Stimulated activated CD8-positive, alpha-beta memory T cell treated with anti-CD3 and anti-CD28 coated beads, Interleukin-15, amount 100 ng/mL, for 4 hours (primary cell): ENCODE results near the gene ZNF736.
"Not testable (repeated sequence)": the region's sequence is repeated elsewhere in the genome, so short reads cannot be mapped to it uniquely, and the experiment has no call there.

Source experiments
- DNase-seq, 2 donors: peaks; one replicate each; pipeline ENCODE4 v3.0.0-alpha.2; 2020; ENCODE audit warnings: low read depth in 2 of 2

The ZNF736 gene

DNA sequence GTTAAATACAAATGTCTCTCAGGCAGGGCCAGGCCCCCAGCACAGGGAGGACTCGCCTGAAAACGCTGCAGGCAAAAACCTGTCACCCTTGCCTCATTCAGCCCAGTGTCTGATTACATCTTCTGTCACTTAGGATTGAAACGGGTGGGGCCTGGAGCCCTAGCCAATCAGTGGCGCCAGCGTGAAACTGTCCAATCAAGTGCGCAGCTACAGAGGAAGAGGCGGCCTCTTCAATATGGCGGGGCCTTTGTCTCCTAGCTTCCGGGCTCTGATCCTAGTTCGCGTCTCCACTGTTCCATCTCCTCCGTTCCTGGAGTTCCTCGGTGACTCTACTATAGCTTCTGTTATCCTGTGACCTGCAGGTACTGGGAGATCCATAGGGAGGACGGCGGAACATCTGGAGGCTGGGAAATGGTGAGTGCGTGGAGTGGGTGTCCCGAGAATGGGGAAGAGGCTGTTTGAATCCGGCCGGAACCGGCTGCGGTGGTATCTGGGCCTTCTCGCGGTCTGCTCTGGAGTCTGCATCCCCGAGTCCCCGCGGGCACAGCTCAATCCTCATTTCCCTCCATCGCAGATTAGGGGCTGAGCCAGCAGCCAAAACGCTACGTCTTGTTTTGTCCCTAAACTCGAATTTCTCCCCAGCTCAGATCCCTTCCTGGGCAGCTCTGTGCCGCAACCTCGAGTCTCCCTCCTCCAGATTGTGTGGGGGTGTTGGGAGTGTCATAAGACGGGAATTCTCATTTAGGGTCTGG, at the start of gene ZNF736:
TSS of gene ZNF736 (plus strand) at position 222 of the 752 bp plus-strand sequence. CDS start at position 412, 190 bp downstream.
- DNase-seq: peak; percentile 61 to 81

DNA sequence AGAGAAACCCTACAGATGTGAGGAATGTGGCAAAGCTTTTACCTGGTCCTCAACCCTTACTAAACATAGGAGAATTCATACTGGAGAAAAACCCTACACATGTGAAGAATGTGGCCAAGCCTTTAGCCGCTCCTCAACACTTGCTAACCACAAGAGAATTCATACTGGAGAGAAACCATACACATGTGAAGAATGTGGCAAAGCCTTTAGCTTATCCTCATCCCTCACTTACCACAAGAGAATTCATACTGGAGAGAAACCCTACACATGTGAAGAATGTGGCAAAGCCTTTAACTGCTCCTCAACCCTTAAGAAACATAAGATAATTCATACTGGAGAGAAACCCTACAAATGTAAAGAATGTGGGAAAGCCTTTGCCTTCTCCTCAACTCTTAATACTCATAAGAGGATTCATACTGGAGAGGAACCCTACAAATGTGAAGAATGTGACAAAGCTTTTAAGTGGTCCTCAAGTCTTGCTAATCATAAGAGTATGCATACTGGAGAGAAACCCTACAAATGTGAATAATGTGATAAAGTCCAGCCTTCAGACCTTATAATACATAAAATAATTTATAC, 47.3 kb upstream of the ZNF736 start:
- DNase-seq: no peak

GRCh38 chr7:64277630-64278029, 36.1 kb upstream of the ZNF736 start:
- no peak for DNase-seq

- no peak for DNase-seq
These were observed 18.9 kb upstream of the ZNF736 start for GRCh38 chr7:64294701-64295420.

- DNase-seq: not testable (repeated sequence)
These were observed 16.3 kb upstream of the ZNF736 start for GRCh38 chr7:64297418-64297817.

DNA sequence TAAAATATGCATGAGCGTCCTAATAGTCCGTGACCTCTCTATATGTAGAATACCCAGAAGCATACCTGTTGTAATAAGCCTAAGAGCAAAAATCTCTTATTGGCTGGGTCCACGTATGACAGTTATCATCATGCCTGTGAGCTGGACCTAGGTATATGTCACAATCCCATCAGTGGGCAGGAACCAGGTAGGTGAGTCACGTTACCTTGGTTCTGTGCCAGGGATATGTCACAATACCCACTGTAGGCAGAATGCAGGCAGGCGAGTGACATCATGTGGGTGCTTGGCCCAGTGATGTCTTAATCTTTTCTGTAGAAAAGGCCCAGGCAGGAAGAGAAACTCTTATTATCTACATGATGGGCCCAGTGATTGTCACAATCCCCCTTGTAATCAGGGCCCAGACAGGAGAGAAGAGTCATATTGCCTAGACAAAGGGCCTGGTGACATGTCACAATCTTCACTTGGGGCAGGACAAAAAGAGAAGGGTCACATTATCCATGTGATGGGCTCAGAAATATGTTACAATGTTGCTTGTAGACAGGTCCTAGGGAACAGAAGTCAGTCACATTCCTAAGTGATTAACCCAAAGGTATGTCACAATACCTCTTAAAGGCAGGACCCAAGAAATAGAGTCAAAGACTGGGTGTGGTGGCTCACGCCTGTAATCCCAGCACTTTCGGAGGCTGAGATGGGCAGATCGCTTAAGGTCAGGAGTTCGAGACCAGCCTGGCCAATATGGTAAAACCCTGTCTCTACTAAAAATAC, 12.9 kb upstream of the ZNF736 start:
- DNase-seq: no peak

- DNase-seq: peak; percentile 87 to 91
These were observed 6.3 kb upstream of the ZNF736 start for GRCh38 chr7:64307254-64308015.

- no peak for DNase-seq
These were observed 5.8 kb upstream of the ZNF736 start for GRCh38 chr7:64308016-64308270.

DNA sequence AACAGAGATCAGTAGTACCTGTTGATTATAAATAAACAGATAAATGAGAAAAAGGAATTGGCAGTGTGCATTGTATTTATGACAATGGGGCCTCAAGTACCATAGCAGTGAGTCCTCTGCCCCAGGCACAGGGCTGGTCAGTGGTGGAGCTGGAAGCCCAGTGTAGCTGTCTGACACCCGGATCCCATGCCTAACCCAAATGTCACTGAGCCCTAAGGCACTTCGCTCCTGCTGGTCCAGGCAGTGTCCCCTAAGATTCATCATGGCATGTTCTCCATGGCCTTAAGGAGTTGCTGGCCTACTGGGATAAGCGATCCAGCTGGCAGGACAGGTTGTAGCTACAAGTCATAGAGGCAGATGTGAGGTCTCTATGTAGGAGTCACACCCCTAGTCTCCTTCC, 3.3 kb upstream of the ZNF736 start:
- no peak for DNase-seq

GRCh38 chr7:64312826-64313225, 935 bp upstream of the ZNF736 start:
- no peak for DNase-seq

GRCh38 chr7:64314566-64314965, 805 bp downstream of the ZNF736 start:
- DNase-seq: no peak

GRCh38 chr7:64316031-64316742, 2.4 kb downstream of the ZNF736 start:
- not testable (repeated sequence) for DNase-seq

DNA sequence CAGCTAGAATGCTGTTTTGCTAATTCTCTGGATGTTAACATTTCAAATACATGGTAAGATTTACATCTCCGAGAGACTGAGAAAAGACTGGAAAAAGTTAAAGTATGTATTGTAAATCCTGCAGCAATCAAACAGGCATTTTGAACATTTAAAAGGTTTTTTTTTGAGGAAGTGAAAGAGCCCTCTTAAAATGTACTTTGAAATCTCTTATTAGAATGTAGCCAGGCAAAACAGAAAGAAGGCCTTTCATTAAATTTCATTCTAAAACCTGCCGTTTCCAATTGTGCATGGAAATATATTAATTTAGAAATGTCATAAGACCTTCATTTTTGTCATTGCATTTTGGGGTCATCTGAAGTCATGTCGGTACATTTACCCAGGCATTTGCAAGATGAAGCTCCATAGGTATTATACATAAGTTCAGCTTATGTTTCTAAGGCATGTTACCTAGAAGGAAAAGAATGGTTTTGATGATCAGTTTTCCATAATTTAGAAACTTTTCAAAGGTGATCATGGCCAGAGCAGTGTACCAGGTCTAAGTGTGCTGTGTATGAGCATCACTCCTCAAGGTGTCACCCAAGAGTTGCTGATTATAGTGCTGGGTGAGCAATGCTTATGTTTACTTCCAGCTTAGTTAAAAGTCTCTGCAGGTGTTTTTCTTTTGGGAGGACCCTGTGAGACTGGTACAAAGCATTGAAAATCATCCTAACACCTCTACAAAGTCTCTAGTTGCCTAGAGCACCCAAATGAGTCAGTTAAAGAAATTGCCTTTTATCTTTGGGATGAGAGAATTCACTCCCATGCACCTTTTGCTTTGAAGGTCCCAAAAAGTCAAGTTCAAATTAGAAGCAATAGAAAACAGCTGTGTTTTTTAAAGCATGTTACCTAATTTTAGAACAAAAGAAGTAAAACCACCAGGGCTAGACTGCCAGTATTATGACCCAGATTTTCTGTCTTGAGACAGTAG, 7.1 kb downstream of the ZNF736 start:
- DNase-seq: no peak

DNA sequence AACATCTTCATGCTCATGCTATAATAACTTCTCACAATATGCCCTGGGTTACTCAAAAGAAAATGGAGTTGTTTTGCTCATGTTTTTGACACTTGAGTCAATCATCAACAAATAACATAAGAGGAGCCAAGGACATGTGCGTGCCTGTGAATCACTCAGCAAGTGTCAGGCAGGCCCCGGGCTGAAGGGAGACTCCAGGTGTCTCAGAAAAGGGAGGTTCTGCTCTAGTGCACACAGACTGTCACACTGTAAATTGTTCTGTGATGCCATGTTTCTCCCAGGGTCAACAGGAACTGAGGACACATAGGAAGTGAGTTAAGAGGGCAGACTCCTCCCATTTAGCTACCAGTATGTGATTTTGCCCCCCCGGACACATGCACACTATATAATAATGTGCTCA, 10.4 kb downstream of the ZNF736 start:
- DNase-seq: not testable (repeated sequence)

DNA sequence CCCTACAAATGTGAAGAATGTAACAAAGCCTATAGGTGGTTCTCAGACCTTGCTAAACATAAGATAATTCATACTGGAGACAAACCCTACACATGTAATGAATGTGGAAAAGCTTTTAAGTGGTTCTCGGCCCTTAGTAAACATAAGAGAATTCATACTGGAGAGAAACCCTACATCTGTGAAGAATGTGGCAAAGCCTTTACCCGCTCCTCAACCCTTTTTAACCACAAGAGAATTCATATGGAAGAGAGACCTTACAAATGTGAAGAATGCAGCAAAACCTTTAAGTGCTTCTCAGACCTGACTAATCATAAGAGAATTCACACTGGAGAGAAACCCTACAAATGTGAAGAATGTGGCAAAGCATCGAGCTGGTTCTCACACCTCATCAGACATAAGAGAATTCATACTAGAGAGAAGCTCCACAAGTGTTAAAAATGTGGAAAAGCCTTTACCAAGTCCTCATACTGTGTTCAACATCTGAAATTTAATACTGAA, 35.0 kb downstream of the ZNF736 start:
- DNase-seq: not testable (repeated sequence)

DNA sequence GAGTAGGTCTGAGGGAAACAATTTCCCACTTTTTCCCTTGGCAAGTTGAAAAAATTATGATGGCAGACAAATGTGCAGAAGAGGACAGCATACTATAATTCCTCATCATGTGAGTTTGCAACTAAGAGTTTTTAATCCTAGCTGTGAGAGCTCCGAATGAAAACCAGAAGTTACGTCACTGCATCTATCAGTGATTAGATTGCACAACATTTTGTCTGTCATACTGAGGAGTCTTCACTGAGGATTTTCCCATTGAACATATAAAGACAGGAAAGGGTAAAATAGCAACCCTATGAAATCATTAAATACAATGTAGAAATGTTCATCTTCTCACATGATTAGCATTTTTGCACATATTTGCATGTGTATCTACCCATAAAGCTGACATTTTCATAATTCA, 45.8 kb downstream of the ZNF736 start:
- DNase-seq: no peak

- no peak for DNase-seq
These were observed 57.4 kb downstream of the ZNF736 start for GRCh38 chr7:64371116-64371515.

DNA sequence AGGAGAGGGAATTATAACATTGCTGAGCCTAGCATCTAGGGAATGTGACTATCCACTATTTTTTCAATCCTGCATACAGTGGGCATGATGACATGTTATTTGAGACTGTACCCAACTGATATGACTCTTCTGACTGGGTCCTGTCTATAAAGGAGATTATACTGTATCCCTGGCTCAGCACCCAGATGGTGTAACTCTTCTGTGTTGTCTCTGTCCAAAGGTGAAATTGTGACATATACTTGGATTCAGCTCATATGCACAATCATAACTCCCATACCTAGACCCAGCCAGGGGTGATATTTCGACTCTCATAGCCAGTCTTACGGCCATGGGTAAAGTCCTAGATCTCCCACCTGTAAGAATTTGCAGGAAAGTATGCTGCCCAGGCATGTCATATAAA, 59.3 kb downstream of the ZNF736 start:
- DNase-seq: no peak

DNA sequence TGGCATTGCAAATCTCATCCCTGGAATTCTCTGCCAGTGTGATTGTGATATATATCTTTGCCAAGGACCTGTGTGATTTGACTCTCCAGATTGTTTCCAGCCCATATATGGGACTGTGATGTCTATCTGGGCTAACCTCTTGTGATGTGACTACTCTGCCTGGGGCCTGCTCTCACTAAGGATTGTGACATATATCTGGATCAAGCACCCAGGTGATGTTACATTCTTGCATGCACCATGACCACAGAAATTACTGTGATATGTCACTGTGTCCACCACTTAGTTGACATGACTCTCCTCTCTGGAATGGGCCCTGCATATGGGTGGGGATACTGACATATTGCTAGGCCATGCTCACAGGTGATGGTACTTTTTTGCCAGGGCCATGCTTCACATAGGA, 86.6 kb downstream of the ZNF736 start:
- DNase-seq: no peak
